Mammary epithelial cell (primary cell): ENCODE results near the gene WDR53.

Experiments
- EZH2 ChIP-seq: IDR thresholded peaks from 2 replicates; pipeline ENCODE4 v1.6.1; 2012; ENCODE audit warnings: low read length, inconsistent platforms, borderline replicate concordance
- TF ChIP-seq, protein P1 (sequence below), 2 donors: IDR thresholded peaks in 1 of 2; conservative IDR thresholded peaks in 1 of 2; 2 replicates each; pipeline ENCODE4 v1.5.1; 2011 to 2012; ENCODE audit warnings: inconsistent platforms in 2 of 2, low read length in 2 of 2, mild to moderate bottlenecking in 2 of 2, control low read depth in 1 of 2, low read depth in 1 of 2; ENCODE audit not compliant: insufficient read depth in 1 of 2; ENCODE audit errors: extremely low read depth in 1 of 2

DNA sequence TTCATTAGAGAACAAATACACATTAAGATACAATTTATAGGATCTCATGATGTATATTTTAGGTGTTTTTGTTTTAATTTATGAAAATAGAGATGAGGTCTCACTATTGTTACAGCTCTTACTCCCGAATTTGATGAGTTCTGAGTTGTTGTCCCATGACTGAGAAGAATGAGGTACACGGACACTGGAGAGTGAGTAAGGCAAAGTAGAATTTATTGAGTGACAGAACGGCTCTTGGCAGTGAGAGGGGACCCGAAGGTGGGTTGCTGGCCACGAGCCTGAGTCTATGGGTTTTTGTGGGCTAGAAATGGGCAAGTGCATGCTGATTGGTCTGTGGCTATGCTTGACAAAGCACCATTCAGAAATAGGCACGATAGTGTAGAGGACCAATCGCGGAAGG lies 61.7 kb downstream of the WDR53 start:
- TF ChIP-seq, protein P1, sequence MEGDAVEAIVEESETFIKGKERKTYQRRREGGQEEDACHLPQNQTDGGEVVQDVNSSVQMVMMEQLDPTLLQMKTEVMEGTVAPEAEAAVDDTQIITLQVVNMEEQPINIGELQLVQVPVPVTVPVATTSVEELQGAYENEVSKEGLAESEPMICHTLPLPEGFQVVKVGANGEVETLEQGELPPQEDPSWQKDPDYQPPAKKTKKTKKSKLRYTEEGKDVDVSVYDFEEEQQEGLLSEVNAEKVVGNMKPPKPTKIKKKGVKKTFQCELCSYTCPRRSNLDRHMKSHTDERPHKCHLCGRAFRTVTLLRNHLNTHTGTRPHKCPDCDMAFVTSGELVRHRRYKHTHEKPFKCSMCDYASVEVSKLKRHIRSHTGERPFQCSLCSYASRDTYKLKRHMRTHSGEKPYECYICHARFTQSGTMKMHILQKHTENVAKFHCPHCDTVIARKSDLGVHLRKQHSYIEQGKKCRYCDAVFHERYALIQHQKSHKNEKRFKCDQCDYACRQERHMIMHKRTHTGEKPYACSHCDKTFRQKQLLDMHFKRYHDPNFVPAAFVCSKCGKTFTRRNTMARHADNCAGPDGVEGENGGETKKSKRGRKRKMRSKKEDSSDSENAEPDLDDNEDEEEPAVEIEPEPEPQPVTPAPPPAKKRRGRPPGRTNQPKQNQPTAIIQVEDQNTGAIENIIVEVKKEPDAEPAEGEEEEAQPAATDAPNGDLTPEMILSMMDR (conservative IDR thresholded peaks at IDR 0.05 in 1 of 2, IDR thresholded peaks at IDR 0.05 in 1 of 2; ENCODE audit: extremely low read depth in 1 of 2, insufficient read depth in 1 of 2, low read depth in 1 of 2, low read length in 2 of 2), result no peak
- no peak for TF ChIP-seq EZH2
